Measurements from ENCODE around the gene PSMC1. TPM values are rescaled to one million over a fixed set of nuclear protein-coding genes. Genes with fewer than 3 reads are reported as not detected.

Gene PSMC1
- total and polyA plus RNA-seq, 11 donors, result 113 to 378 (median 126) TPM

DNA sequence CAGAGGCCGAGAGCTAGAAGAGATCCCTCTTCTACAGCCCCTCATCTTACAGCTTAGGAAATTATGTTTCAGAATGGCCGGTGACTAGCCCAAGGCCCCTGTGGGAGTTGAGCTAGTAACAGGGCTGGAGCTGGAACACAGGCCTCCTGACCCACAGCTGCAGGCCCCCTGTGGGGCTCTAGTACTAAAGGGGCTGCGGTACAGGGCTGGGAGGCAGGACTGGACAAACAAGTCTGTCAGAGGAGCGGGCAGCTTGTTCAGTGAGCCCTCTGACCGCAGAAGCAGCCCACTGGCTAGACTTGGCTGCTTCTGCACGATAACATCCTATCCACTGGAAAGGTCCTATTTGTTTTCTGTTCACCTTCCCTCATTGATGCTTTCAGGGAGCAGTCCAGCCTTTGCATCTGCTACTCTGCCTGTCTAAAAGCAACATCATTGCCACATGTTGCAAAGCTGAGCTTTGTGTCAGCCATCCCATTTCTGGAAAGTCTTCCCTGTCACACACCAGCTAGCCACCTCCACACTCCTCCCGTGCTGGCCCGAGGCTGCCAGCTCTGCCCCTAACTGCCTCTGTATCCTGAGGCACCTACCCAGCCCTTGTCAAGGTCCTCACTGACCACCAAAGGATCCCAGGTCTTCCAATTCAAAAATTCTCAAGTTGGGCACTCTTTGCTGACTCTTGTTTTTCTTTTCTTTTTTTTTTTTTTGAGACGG, 10.2 kb downstream of the PSMC1 start:
- intact Hi-C loops (cut with DNase I), result no loop called here
- H3K4me1 ChIP-seq, result no peaks in the 10 kb centered on the region
- peaks cover 4 to 100% (median 96%) of the 10 kb centered on the region in 9 donors for H3K36me3 ChIP-seq
- H3K9me3 ChIP-seq, result no peaks in the 10 kb centered on the region
- DNase-seq (no peak), ATAC-seq (peak in 1 of 4 donors; percentile 29)
- no peak for TF ChIP-seq POLR2A (IDR thresholded peaks at IDR 0.05)
- TF ChIP-seq, protein P1, sequence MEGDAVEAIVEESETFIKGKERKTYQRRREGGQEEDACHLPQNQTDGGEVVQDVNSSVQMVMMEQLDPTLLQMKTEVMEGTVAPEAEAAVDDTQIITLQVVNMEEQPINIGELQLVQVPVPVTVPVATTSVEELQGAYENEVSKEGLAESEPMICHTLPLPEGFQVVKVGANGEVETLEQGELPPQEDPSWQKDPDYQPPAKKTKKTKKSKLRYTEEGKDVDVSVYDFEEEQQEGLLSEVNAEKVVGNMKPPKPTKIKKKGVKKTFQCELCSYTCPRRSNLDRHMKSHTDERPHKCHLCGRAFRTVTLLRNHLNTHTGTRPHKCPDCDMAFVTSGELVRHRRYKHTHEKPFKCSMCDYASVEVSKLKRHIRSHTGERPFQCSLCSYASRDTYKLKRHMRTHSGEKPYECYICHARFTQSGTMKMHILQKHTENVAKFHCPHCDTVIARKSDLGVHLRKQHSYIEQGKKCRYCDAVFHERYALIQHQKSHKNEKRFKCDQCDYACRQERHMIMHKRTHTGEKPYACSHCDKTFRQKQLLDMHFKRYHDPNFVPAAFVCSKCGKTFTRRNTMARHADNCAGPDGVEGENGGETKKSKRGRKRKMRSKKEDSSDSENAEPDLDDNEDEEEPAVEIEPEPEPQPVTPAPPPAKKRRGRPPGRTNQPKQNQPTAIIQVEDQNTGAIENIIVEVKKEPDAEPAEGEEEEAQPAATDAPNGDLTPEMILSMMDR (IDR thresholded peaks at IDR 0.05), result no peak
- H3K27me3 ChIP-seq, result no peaks in the 10 kb centered on the region
- 92 to 95% (median 93%) methylated on average over 9 of the region's 9 CpGs for WGBS, 4 donors
- no peak overlapping the region for H3K27ac ChIP-seq
- H3K4me3 ChIP-seq, result no peak overlapping the region

DNA sequence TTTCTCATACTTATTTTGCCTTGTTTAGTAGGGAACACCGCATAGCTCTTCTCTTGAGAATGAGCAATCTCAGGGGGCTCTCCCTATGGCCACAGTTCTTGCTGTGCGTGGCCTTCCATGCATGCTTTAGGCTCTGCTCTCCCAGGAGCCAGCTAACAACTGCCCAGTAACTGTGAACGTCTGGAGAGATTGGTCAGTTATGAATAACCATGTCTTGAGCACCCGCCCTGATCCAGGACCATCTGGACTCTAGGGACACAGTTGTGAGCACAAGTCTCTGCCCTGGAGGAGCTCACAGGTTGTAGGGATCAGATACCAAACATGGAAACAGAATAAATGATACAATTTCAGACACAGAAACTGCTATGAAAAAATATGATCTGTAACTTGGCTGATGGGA, 12.1 kb downstream of the PSMC1 start:
- ATAC-seq (no peak), DNase-seq (no peak)
- TF ChIP-seq, protein P1 (IDR thresholded peaks at IDR 0.05), result no peak
- TF ChIP-seq POLR2A (IDR thresholded peaks at IDR 0.05), result no peak
- intact Hi-C loops (cut with DNase I), result no loop called here
- no peak overlapping the region for H3K27ac ChIP-seq
- H3K4me1 ChIP-seq, result peaks cover 0 to 3% (median 0%) of the 10 kb centered on the region in 12 donors
- H3K9me3 ChIP-seq, result no peaks in the 10 kb centered on the region
- no peak overlapping the region for H3K4me3 ChIP-seq
- H3K27me3 ChIP-seq, result no peaks in the 10 kb centered on the region
- WGBS, 4 donors, result 80 to 89% (median 88%) methylated on average over 4 of the region's 4 CpGs
- H3K36me3 ChIP-seq, result peaks cover 4 to 98% (median 98%) of the 10 kb centered on the region in 9 donors

DNA sequence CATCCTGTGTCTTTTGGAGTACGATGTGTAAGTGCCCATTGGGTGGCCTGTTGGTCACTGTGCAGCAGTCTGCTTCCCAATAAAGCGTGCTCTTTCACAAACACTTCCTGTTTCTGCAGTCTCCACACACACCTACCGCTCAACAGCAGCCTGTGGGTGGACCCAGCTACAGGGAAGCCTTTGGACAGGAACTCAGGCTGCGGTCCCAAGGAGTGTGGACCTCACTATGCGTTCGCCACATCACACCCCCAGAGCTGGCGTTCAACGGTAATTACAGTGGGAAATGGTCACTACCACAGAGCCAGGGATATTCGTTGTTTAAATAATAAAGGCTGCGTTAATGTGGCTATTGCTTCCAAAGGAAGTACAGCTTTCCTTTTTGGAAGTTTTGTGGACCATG, 16.2 kb downstream of the PSMC1 start:
- peaks cover 0 to 18% (median 8%) of the 10 kb centered on the region in 12 donors for H3K4me1 ChIP-seq
- 60 to 69% (median 62%) methylated on average over 9 to 10 of the region's 10 CpGs for WGBS, 4 donors
- H3K4me3 ChIP-seq, result no peak overlapping the region
- no peak for TF ChIP-seq POLR2A (IDR thresholded peaks at IDR 0.05)
- TF ChIP-seq, protein P1 (IDR thresholded peaks at IDR 0.05), result no peak
- ATAC-seq (peak in 2 of 4 donors; percentile 35 to 43), DNase-seq (no peak)
- intact Hi-C loops (cut with DNase I), result no loop called here
- H3K27ac ChIP-seq, result peak overlapping the region in 2 of 12 donors; percentile 2 to 26
- H3K27me3 ChIP-seq, result no peaks in the 10 kb centered on the region
- no peaks in the 10 kb centered on the region for H3K9me3 ChIP-seq
- peaks cover 0 to 81% (median 67%) of the 10 kb centered on the region in 9 donors for H3K36me3 ChIP-seq

DNA sequence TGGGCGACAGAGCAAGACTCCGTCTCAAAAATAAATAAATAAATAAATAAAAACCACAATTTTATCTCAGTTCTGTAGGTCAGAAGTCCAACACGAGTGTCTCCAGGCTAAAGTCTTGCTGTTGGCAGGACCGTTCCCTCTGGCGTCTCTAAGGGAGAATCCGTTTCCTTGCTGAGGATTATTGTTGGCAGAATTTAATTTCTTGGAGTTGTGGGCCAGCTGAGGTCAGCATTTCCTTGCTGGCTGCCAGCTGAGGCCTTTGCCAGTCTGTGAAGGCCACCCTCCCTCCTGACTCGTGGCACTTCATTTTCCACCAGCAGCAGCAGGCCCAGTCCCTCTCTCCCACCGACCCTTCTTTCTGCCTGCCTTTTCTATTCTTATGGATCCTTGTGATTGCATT, 17.2 kb downstream of the PSMC1 start:
- no peak for DNase-seq
- intact Hi-C loops (cut with DNase I), result no loop called here
- Histone ChIP-seq H3K4me3 (no peak overlapping the region), H3K27ac (peak overlapping the region in 1 of 12 donors; percentile 12), H3K36me3 (peaks cover 2 to 81% (median 67%) of the 10 kb centered on the region in 9 donors), H3K27me3 (no peaks in the 10 kb centered on the region), H3K4me1 (peaks cover 0 to 18% (median 9%) of the 10 kb centered on the region in 12 donors), H3K9me3 (no peaks in the 10 kb centered on the region)
- 67 to 70% (median 70%) methylated on average over 8 of the region's 8 CpGs for WGBS, 4 donors
- no peak for TF ChIP-seq POLR2A (IDR thresholded peaks at IDR 0.05)
- TF ChIP-seq, protein P1 (IDR thresholded peaks at IDR 0.05), result no peak
- ATAC-seq, result peak in 1 of 4 donors; percentile 18
